ENCODE results near the gene PARS2. TPM values are rescaled to one million over a fixed set of nuclear protein-coding genes. Genes with fewer than 3 reads are reported as not detected.

The PARS2 gene
- total RNA-seq, 4 donors from 2014 or later = 3.2 to 8.7 (median 5.8) TPM

- no peaks in the 10 kb centered on the region for H3K27me3 ChIP-seq
- H3K4me3 ChIP-seq = no peak overlapping the region
- H3K4me1 ChIP-seq = peaks cover 10% of the 10 kb centered on the region
- no peaks in the 10 kb centered on the region for H3K36me3 ChIP-seq
- 86% methylated on average over 11 of the region's 18 CpGs for WGBS
- H3K27ac ChIP-seq = no peak overlapping the region
- peak; percentile 51 to 53 for DNase-seq (ENCODE audit: low spot score in 2 of 2)
- TF ChIP-seq CTCF (IDR thresholded peaks at IDR 0.05) (no peak), EP300 (IDR thresholded peaks at IDR 0.05) (no peak), POLR2AphosphoS5 (IDR thresholded peaks at IDR 0.05) (no peak), POLR2A (IDR thresholded peaks at IDR 0.05) (no peak)
- no peaks in the 10 kb centered on the region for H3K9me3 ChIP-seq
These were observed 47.7 kb upstream of the PARS2 start for GRCh38 chr1:54811739-54812655.

GRCh38 chr1:54811066-54811465 lies 46.7 kb upstream of the PARS2 start:
- no peak overlapping the region for H3K4me3 ChIP-seq
- no peaks in the 10 kb centered on the region for H3K9me3 ChIP-seq
- TF ChIP-seq POLR2A (IDR thresholded peaks at IDR 0.05) = no peak
- no peak for TF ChIP-seq EP300 (IDR thresholded peaks at IDR 0.05)
- TF ChIP-seq POLR2AphosphoS5 (IDR thresholded peaks at IDR 0.05) = no peak
- no peak for TF ChIP-seq CTCF (IDR thresholded peaks at IDR 0.05)
- H3K27me3 ChIP-seq = no peaks in the 10 kb centered on the region
- 85% methylated on average over 5 of the region's 5 CpGs for WGBS
- no peaks in the 10 kb centered on the region for H3K36me3 ChIP-seq
- H3K27ac ChIP-seq = no peak overlapping the region
- DNase-seq (ENCODE audit: low spot score in 2 of 2) = peak; percentile 26 to 32
- peaks cover 12% of the 10 kb centered on the region for H3K4me1 ChIP-seq

- no peaks in the 10 kb centered on the region for H3K27me3 ChIP-seq
- no peak overlapping the region for H3K27ac ChIP-seq
- peak; percentile 67 to 78 for DNase-seq (ENCODE audit: low spot score in 2 of 2)
- no peak overlapping the region for H3K4me3 ChIP-seq
- no peaks in the 10 kb centered on the region for H3K36me3 ChIP-seq
- peaks cover 13% of the 10 kb centered on the region for H3K4me1 ChIP-seq
- H3K9me3 ChIP-seq = no peaks in the 10 kb centered on the region
- 45% methylated on average over 12 of the region's 13 CpGs for WGBS
- TF ChIP-seq CTCF (IDR thresholded peaks at IDR 0.05) (peak; percentile 56 to 75), POLR2A (IDR thresholded peaks at IDR 0.05) (no peak), EP300 (IDR thresholded peaks at IDR 0.05) (no peak)
These were observed 46.0 kb upstream of the PARS2 start for GRCh38 chr1:54810153-54810942.

- DNase-seq (ENCODE audit: low spot score in 2 of 2) = peak; percentile 24 to 37
- Histone ChIP-seq H3K4me3 (no peak overlapping the region), H3K9me3 (no peaks in the 10 kb centered on the region), H3K4me1 (peaks cover 11% of the 10 kb centered on the region), H3K27ac (no peak overlapping the region), H3K27me3 (no peaks in the 10 kb centered on the region), H3K36me3 (no peaks in the 10 kb centered on the region)
- WGBS = 59% methylated on average over 3 of the region's 3 CpGs
- no peak for TF ChIP-seq POLR2AphosphoS5 (IDR thresholded peaks at IDR 0.05)
- no peak for TF ChIP-seq CTCF (IDR thresholded peaks at IDR 0.05)
- TF ChIP-seq EP300 (IDR thresholded peaks at IDR 0.05) = no peak
- no peak for TF ChIP-seq POLR2A (IDR thresholded peaks at IDR 0.05)
These were observed 45.3 kb upstream of the PARS2 start for GRCh38 chr1:54809496-54810074.
